ENCODE results near the gene MAPKAP1. TPM values are rescaled to one million over a fixed set of nuclear protein-coding genes. Genes with fewer than 3 reads are reported as not detected.

Gene MAPKAP1
- polyA plus RNA-seq, 1 donor from 2014 or later, result 57.5 TPM

DNA sequence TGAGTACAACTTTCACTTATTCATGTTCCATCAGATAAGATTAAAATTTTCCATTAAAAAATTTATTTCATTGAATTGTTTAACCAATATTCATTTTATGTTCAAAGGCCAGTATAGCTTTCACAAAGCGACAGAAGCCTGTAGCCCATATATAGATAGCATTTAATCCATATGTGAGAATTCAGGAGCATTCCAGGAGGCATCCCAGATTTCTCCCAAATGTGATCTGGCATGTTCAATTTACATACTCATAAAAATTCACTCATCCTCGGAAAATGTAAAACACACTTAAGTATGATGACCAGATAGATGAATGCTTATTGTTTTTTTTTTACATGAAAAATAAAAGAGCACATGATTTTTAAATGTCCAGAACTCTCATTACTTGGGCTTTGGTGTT is 141.9 kb downstream of the MAPKAP1 start:
- H3K9me3 ChIP-seq (ENCODE audit: low read length), result no peaks in the 10 kb centered on the region
- no peak overlapping the region for H3K4me2 ChIP-seq (ENCODE audit: low read length)
- H3K9ac ChIP-seq (ENCODE audit: low read length), result no peak overlapping the region
- no peaks in the 10 kb centered on the region for H3K36me3 ChIP-seq (ENCODE audit: insufficient read depth, low read length)
- H3K27me3 ChIP-seq (ENCODE audit: insufficient read depth, low read depth, low read length), result no peaks in the 10 kb centered on the region
- no peaks in the 10 kb centered on the region for H3F3A ChIP-seq (ENCODE audit: insufficient read depth, low read length, poor library complexity, severe bottlenecking)
- H2AFZ ChIP-seq (ENCODE audit: low read depth, low read length), result no peak overlapping the region
- TF ChIP-seq SMC3 (conservative IDR thresholded peaks at IDR 0.05; ENCODE audit: poor library complexity) (no peak), POLR2AphosphoS5 (IDR thresholded peaks at IDR 0.05) (no peak), RAD21 (conservative IDR thresholded peaks at IDR 0.05) (no peak), TAF1 (IDR thresholded peaks at IDR 0.05; ENCODE audit: low read depth) (no peak)
- TF ChIP-seq, protein P1, sequence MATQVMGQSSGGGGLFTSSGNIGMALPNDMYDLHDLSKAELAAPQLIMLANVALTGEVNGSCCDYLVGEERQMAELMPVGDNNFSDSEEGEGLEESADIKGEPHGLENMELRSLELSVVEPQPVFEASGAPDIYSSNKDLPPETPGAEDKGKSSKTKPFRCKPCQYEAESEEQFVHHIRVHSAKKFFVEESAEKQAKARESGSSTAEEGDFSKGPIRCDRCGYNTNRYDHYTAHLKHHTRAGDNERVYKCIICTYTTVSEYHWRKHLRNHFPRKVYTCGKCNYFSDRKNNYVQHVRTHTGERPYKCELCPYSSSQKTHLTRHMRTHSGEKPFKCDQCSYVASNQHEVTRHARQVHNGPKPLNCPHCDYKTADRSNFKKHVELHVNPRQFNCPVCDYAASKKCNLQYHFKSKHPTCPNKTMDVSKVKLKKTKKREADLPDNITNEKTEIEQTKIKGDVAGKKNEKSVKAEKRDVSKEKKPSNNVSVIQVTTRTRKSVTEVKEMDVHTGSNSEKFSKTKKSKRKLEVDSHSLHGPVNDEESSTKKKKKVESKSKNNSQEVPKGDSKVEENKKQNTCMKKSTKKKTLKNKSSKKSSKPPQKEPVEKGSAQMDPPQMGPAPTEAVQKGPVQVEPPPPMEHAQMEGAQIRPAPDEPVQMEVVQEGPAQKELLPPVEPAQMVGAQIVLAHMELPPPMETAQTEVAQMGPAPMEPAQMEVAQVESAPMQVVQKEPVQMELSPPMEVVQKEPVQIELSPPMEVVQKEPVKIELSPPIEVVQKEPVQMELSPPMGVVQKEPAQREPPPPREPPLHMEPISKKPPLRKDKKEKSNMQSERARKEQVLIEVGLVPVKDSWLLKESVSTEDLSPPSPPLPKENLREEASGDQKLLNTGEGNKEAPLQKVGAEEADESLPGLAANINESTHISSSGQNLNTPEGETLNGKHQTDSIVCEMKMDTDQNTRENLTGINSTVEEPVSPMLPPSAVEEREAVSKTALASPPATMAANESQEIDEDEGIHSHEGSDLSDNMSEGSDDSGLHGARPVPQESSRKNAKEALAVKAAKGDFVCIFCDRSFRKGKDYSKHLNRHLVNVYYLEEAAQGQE (IDR thresholded peaks at IDR 0.05; ENCODE audit: borderline replicate concordance), result no peak
- no peaks in the 10 kb centered on the region for H3K9me2 ChIP-seq (ENCODE audit: insufficient read depth, low read length)
- no peaks in the 10 kb centered on the region for H3K79me2 ChIP-seq (replicated peaks; ENCODE audit: insufficient read depth, low read length)
- H3K4me3 ChIP-seq (ENCODE audit: low read length), result no peak overlapping the region
- H3K27ac ChIP-seq (ENCODE audit: low read length), result no peak overlapping the region
- no peaks in the 10 kb centered on the region for H4K20me1 ChIP-seq (ENCODE audit: insufficient read depth)

DNA sequence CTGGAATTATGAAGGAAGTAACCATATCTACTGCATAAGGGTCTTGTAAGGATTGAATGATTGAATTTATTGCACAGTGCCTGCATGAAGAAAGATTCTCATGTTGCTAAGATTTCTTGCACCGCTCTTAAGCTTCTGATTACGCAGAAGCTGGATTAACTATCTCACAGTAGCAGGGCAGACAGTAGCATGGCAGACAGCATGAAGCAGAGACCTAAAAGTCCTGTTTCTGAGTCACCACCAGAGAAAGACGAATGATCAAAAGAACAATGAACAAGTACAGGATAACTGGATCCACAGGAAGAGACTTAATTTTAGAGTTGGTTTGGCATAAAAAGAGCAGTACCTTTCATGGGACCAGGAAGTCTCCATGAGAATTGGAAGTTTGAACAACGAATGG is 142.4 kb downstream of the MAPKAP1 start:
- no peak overlapping the region for H2AFZ ChIP-seq (ENCODE audit: low read depth, low read length)
- no peaks in the 10 kb centered on the region for H3K27me3 ChIP-seq (ENCODE audit: insufficient read depth, low read depth, low read length)
- H3F3A ChIP-seq (ENCODE audit: insufficient read depth, low read length, poor library complexity, severe bottlenecking), result no peaks in the 10 kb centered on the region
- H3K9me3 ChIP-seq (ENCODE audit: low read length), result no peaks in the 10 kb centered on the region
- no peak overlapping the region for H3K4me3 ChIP-seq (ENCODE audit: low read length)
- H3K9me2 ChIP-seq (ENCODE audit: insufficient read depth, low read length), result no peaks in the 10 kb centered on the region
- H3K79me2 ChIP-seq (replicated peaks; ENCODE audit: insufficient read depth, low read length), result no peaks in the 10 kb centered on the region
- H3K36me3 ChIP-seq (ENCODE audit: insufficient read depth, low read length), result no peaks in the 10 kb centered on the region
- TF ChIP-seq, protein P2, sequence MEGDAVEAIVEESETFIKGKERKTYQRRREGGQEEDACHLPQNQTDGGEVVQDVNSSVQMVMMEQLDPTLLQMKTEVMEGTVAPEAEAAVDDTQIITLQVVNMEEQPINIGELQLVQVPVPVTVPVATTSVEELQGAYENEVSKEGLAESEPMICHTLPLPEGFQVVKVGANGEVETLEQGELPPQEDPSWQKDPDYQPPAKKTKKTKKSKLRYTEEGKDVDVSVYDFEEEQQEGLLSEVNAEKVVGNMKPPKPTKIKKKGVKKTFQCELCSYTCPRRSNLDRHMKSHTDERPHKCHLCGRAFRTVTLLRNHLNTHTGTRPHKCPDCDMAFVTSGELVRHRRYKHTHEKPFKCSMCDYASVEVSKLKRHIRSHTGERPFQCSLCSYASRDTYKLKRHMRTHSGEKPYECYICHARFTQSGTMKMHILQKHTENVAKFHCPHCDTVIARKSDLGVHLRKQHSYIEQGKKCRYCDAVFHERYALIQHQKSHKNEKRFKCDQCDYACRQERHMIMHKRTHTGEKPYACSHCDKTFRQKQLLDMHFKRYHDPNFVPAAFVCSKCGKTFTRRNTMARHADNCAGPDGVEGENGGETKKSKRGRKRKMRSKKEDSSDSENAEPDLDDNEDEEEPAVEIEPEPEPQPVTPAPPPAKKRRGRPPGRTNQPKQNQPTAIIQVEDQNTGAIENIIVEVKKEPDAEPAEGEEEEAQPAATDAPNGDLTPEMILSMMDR (IDR thresholded peaks at IDR 0.05; ENCODE audit: poor library complexity, severe bottlenecking), result no peak
- no peak for TF ChIP-seq RAD21 (conservative IDR thresholded peaks at IDR 0.05)
- TF ChIP-seq, protein P1 (IDR thresholded peaks at IDR 0.05; ENCODE audit: borderline replicate concordance), result no peak
- TF ChIP-seq POLR2AphosphoS5 (IDR thresholded peaks at IDR 0.05), result no peak
- no peak for TF ChIP-seq SMC3 (conservative IDR thresholded peaks at IDR 0.05; ENCODE audit: poor library complexity)
- TF ChIP-seq MXI1 (conservative IDR thresholded peaks at IDR 0.05; ENCODE audit: poor library complexity, severe bottlenecking), result no peak
- TF ChIP-seq EP300 (conservative IDR thresholded peaks at IDR 0.05; ENCODE audit: poor library complexity, severe bottlenecking), result no peak
- no peak for TF ChIP-seq EZH2 (IDR thresholded peaks at IDR 0.05; ENCODE audit: borderline replicate concordance, insufficient read depth, low read length, poor library complexity, severe bottlenecking)
- TF ChIP-seq TAF1 (IDR thresholded peaks at IDR 0.05; ENCODE audit: low read depth), result no peak
- H4K20me1 ChIP-seq (ENCODE audit: insufficient read depth), result no peaks in the 10 kb centered on the region
- no peak overlapping the region for H3K27ac ChIP-seq (ENCODE audit: low read length)
- no peak overlapping the region for H3K4me2 ChIP-seq (ENCODE audit: low read length)
- no peak overlapping the region for H3K9ac ChIP-seq (ENCODE audit: low read length)
